ENCODE results near the gene PM20D1. TPM values are rescaled to one million over a fixed set of nuclear protein-coding genes. Genes with fewer than 3 reads are reported as not detected.

Gene PM20D1
- total RNA-seq, 1 experiment from 2014 or later, result not detected

DNA sequence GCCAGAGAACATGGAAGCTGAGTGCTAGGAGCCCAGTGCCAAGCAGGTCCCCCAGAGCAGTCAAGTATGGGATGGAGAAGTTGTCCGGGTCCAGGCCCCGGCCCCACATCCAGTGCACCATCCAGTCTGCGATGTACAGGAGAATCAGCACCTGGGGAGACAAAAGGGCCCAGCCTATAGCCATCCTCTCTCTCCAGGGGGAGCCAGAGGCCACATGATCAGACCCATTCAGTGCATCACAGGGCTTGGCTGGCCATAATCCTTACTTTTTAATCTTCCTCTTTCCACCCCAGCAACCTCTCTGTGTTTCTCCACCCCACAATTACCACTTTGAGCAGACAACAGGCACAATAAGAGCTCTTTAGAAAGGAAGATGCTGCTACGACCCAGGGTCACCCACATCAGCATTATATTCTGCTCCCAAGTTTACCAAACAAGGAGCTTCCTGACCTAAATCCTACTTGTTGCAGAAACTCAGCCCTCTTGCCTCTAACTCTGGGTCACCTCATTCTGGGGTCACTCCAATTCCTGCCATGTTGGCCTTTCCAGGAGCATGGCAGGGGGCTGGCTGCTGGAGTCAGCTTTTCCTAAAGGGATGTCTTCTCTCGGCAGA is 58.3 kb downstream of the PM20D1 start:
- Histone ChIP-seq H3K79me2 (ENCODE audit: low read depth) (no peaks in the 10 kb centered on the region), H3K27me3 (ENCODE audit: insufficient read depth, low read depth) (no peaks in the 10 kb centered on the region), H2AFZ (no peak overlapping the region), H3F3A (ENCODE audit: insufficient read depth, low read depth) (peaks cover 7% of the 10 kb centered on the region; the same call in 1 of the 2 replicates), H3K4me3 (no peak overlapping the region), H3K36me3 (ENCODE audit: low read depth) (no peaks in the 10 kb centered on the region), H3K9me3 (ENCODE audit: insufficient read depth, low read depth) (no peaks in the 10 kb centered on the region), H3K9me2 (ENCODE audit: insufficient read depth) (no peaks in the 10 kb centered on the region), H3K27ac (no peak overlapping the region), H3K4me2 (no peak overlapping the region), H4K20me1 (ENCODE audit: insufficient read depth) (no peaks in the 10 kb centered on the region), H3K4me1 (replicated peaks; ENCODE audit: insufficient read depth) (no peaks in the 10 kb centered on the region)
- ChIA-PET POLR2A (ENCODE audit: unreplicated experiment) (no interaction called here), CTCF (interaction anchor here (0.7 to 2.1 kb wide), 4 partner anchors 116 to 314 kb away, joined by 4 to 26 read pairs (median 6); no protein-coding TSS in a partner anchor)
- TF ChIP-seq EZH2 (IDR thresholded peaks at IDR 0.05; ENCODE audit: low read depth), result no peak
- TF ChIP-seq, protein P1, sequence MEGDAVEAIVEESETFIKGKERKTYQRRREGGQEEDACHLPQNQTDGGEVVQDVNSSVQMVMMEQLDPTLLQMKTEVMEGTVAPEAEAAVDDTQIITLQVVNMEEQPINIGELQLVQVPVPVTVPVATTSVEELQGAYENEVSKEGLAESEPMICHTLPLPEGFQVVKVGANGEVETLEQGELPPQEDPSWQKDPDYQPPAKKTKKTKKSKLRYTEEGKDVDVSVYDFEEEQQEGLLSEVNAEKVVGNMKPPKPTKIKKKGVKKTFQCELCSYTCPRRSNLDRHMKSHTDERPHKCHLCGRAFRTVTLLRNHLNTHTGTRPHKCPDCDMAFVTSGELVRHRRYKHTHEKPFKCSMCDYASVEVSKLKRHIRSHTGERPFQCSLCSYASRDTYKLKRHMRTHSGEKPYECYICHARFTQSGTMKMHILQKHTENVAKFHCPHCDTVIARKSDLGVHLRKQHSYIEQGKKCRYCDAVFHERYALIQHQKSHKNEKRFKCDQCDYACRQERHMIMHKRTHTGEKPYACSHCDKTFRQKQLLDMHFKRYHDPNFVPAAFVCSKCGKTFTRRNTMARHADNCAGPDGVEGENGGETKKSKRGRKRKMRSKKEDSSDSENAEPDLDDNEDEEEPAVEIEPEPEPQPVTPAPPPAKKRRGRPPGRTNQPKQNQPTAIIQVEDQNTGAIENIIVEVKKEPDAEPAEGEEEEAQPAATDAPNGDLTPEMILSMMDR (conservative IDR thresholded peaks at IDR 0.05), result peak; percentile 86
- intact Hi-C loops (cut with micrococcal nuclease; ENCODE audit: unreplicated experiment), result loop anchor here (1.0 kb wide), 4 partner anchors 116 to 315 kb away; no protein-coding TSS in a partner anchor
- BruUV-seq (replicated peaks), result no TSS peak
- peak in 1 of 2 experiments; percentile 63 for DNase-seq

DNA sequence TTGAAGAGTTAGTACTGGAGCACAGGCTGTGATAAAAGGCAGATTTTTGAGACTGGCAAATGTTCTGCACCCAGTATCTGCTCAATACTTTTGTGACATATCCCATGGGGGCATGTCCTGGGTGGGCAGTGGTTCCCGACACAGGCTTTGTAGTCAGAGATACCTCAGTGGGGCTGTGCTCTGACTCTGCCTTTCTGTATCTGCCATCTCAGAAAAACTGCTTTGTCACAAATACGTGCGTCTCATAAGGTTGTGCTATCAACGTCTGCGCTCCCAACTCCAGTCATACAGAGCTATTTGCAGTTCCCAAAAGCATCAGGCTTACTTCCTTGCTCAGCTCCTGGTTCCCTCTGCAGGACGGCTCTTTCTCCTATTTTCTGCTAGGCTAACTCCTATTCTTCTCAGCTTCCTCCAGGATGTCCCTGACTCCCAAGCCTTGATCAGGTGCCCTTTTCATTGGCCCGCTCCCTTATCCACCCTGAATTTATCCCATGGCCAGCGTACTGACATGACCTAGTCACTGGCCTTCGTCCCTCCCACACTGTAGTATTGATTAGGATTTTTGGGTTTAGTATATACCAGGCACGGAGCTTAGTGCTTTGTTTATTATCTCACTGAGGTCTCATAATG is 62.5 kb downstream of the PM20D1 start:
- Histone ChIP-seq H3K79me2 (ENCODE audit: low read depth) (no peaks in the 10 kb centered on the region), H3K9me3 (ENCODE audit: insufficient read depth, low read depth) (no peaks in the 10 kb centered on the region), H3K4me1 (replicated peaks; ENCODE audit: insufficient read depth) (no peaks in the 10 kb centered on the region), H3K9me2 (ENCODE audit: insufficient read depth) (no peaks in the 10 kb centered on the region), H4K20me1 (ENCODE audit: insufficient read depth) (no peaks in the 10 kb centered on the region), H3K4me2 (no peak overlapping the region), H3K36me3 (ENCODE audit: low read depth) (no peaks in the 10 kb centered on the region), H3K27me3 (ENCODE audit: insufficient read depth, low read depth) (no peaks in the 10 kb centered on the region), H2AFZ (no peak overlapping the region), H3F3A (ENCODE audit: insufficient read depth, low read depth) (peaks cover 6% of the 10 kb centered on the region; the same call in 1 of the 2 replicates), H3K27ac (no peak overlapping the region), H3K4me3 (no peak overlapping the region)
- TF ChIP-seq EZH2 (IDR thresholded peaks at IDR 0.05; ENCODE audit: low read depth), result no peak
- TF ChIP-seq, protein P1 (conservative IDR thresholded peaks at IDR 0.05), result no peak
- ChIA-PET CTCF (interaction anchor here (0.6 kb wide), 1 partner anchor 99 kb away, joined by 7 read pairs; no protein-coding TSS in a partner anchor), POLR2A (ENCODE audit: unreplicated experiment) (interaction anchor here (0.6 kb wide), 1 partner anchor 115 kb away, joined by 5 read pairs; no protein-coding TSS in a partner anchor)
- DNase-seq, result no peak
- intact Hi-C loops (cut with micrococcal nuclease; ENCODE audit: unreplicated experiment), result no loop called here
- no TSS peak for BruUV-seq (replicated peaks)

DNA sequence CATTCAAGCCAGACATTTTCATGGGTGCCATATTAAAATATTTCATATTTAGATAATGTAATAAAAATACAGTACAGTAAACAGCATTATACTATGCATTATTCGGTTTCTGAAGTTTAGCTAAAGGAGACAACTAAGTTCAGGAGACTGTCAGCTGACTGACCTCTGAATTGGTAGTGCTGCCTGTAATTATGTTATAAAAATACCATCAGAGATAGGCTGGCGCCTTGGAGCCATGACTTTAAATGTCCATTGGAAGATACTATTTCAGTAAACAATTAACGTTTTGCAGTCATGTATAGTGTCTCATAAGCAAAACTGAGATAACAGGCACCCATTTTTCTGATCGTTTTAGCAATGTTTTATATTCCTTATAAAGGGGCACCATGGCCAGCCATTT is 63.3 kb downstream of the PM20D1 start:
- Histone ChIP-seq H3K27me3 (ENCODE audit: insufficient read depth, low read depth) (no peaks in the 10 kb centered on the region), H3F3A (ENCODE audit: insufficient read depth, low read depth) (no peaks in the 10 kb centered on the region; the same call in 1 of the 2 replicates), H3K4me2 (no peak overlapping the region), H3K9me3 (ENCODE audit: insufficient read depth, low read depth) (no peaks in the 10 kb centered on the region), H2AFZ (no peak overlapping the region), H3K27ac (no peak overlapping the region), H4K20me1 (ENCODE audit: insufficient read depth) (no peaks in the 10 kb centered on the region), H3K36me3 (ENCODE audit: low read depth) (no peaks in the 10 kb centered on the region), H3K9me2 (ENCODE audit: insufficient read depth) (no peaks in the 10 kb centered on the region), H3K4me1 (replicated peaks; ENCODE audit: insufficient read depth) (no peaks in the 10 kb centered on the region), H3K4me3 (no peak overlapping the region), H3K79me2 (ENCODE audit: low read depth) (no peaks in the 10 kb centered on the region)
- DNase-seq, result no peak
- ChIA-PET POLR2A (ENCODE audit: unreplicated experiment) (no interaction called here), CTCF (no interaction called here)
- no TSS peak for BruUV-seq (replicated peaks)
- TF ChIP-seq, protein P1 (conservative IDR thresholded peaks at IDR 0.05), result no peak
- TF ChIP-seq EZH2 (IDR thresholded peaks at IDR 0.05; ENCODE audit: low read depth), result no peak
- intact Hi-C loops (cut with micrococcal nuclease; ENCODE audit: unreplicated experiment), result no loop called here
